ENCODE results near the gene MTR.

MTR gene

GRCh38 chr1:236751935-236752334, 43.2 kb upstream of the MTR start:
- TF ChIP-seq CTCF (IDR thresholded peaks at IDR 0.05) (no peak), ZFX (IDR thresholded peaks at IDR 0.05; ENCODE audit: borderline replicate concordance) (no peak)
- H3K27ac ChIP-seq = no peak overlapping the region

- peak; percentile 66 for TF ChIP-seq CTCF (IDR thresholded peaks at IDR 0.05)
- no peak for TF ChIP-seq ZFX (IDR thresholded peaks at IDR 0.05; ENCODE audit: borderline replicate concordance)
Observed at GRCh38 chr1:236753516-236753915, 41.6 kb upstream of the MTR start.

GRCh38 chr1:236753964-236754363, 41.1 kb upstream of the MTR start:
- TF ChIP-seq CTCF (IDR thresholded peaks at IDR 0.05) (no peak; the same call in 1 of the 2 replicates), ZFX (IDR thresholded peaks at IDR 0.05; ENCODE audit: borderline replicate concordance) (no peak)

More at GRCh38 chr1:236753516-236753915, 41.6 kb upstream of the MTR start:
- H3K27ac ChIP-seq = no peak overlapping the region

GRCh38 chr1:236754525-236755210, 40.4 kb upstream of the MTR start:
- H3K27ac ChIP-seq = no peak overlapping the region
- no peak for TF ChIP-seq ZFX (IDR thresholded peaks at IDR 0.05; ENCODE audit: borderline replicate concordance)
- TF ChIP-seq CTCF (IDR thresholded peaks at IDR 0.05) = no peak

More at GRCh38 chr1:236753964-236754363, 41.1 kb upstream of the MTR start:
- no peak overlapping the region for H3K27ac ChIP-seq

GRCh38 chr1:236757640-236758039, 37.5 kb upstream of the MTR start:
- H3K27ac ChIP-seq = no peak overlapping the region
- no peak for TF ChIP-seq CTCF (IDR thresholded peaks at IDR 0.05)
- TF ChIP-seq ZFX (IDR thresholded peaks at IDR 0.05; ENCODE audit: borderline replicate concordance) = no peak

GRCh38 chr1:236759252-236759859, 35.7 kb upstream of the MTR start:
- TF ChIP-seq ZFX (IDR thresholded peaks at IDR 0.05; ENCODE audit: borderline replicate concordance) (no peak), CTCF (IDR thresholded peaks at IDR 0.05) (peak; percentile 96)
- H3K27ac ChIP-seq = no peak overlapping the region

- TF ChIP-seq CTCF (IDR thresholded peaks at IDR 0.05) = no peak
- no peak for TF ChIP-seq ZFX (IDR thresholded peaks at IDR 0.05; ENCODE audit: borderline replicate concordance)
- H3K27ac ChIP-seq = no peak overlapping the region
Observed at GRCh38 chr1:236760480-236760879, 34.6 kb upstream of the MTR start.
